ENCODE measurements around the gene TNNI2. TPM values are rescaled to one million over a fixed set of nuclear protein-coding genes. Genes with fewer than 3 reads are reported as not detected.
A peak's percentile ranks its signal among the peaks of the same experiment; 100 is the strongest.
"Not testable (repeated sequence)": the region's sequence is repeated elsewhere in the genome, so short reads cannot be mapped to it uniquely, and the experiment has no call there.

The TNNI2 gene
- 4.6 and 17.2 TPM in 2 replicates for total RNA-seq (2014; rRNA removed; shearing (Covaris generic))

DNA sequence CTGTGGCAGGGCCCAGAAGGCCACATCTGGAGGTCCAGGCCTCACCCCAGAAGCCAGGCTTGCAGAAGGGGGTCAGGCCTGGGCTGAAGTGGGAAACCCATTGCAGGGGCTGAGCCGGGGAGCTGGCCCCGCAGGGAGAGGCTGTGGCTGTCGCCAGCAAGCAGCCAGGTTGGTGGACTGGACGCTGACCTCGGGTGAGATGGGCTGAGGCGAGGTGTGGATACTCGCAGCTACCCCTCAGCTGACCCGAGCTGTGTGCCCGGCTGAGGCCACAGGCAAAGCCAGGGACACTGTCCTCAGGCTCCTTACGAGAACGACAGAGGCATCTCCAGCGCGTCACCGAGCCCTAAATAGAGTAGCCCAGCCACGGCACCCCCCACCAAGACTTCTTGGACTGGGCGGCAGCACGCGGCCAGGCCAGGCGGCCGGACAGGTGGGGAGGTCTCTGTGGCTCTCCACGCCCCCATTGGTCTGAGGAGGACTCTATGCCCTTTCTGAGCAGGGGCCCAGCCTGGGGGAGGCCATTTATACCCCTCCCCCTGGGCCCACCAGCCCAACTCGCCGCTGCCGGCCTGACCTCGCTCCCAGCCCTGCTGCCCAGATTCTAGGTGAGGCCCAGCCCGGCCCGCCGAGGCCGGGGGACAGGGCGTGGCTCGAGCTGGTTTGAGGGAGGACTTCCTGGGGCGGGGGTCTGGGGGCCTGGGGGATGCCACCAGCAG is at the start of gene TNNI2:
Gene TNNI2 (plus strand): TSS at position 556 of the 719 bp plus-strand sequence. CDS start 716 bp downstream, outside the sequence.
- DNase-seq (ENCODE audit: low spot score): no peak

DNA sequence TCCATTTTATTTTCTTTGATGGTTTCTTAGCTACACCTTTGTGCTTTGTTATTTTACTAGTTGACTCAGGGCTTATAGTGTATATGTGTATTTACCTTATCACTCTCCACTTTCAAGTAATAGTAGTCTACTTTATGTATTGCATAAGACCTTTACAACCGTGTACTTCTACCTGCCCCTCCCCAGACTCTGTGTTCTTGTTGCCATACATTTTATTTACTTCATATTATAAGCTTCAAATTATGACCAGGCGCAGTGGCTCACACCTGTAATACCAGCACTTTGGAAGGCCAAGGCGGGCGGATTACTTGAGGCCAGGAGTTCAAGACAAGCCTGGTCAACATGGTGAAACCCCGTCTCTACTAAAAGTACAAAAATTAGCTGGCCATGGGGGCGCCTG is 46.9 kb upstream of the TNNI2 start:
- no peak for DNase-seq (ENCODE audit: low spot score)

DNA sequence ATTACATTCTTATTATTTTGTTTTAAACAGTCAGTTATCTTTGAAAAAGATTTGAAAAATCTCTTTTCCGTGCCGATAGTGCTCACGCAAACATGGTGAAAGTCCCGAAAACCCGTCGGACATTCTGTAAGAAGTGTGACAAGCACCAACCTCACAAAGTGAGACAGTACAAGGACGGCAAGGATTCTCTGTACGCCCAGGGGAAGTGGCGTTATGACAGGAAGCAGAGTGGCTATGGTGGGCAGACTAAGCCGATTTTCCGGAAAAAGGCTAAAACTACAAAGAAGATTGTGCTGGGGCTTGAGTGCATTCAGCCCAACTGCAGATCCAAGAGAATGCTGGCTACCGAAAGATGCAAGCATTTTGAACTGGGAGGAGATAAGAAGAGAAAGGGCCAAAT is 46.3 kb upstream of the TNNI2 start:
- no peak for DNase-seq (ENCODE audit: low spot score)

DNA sequence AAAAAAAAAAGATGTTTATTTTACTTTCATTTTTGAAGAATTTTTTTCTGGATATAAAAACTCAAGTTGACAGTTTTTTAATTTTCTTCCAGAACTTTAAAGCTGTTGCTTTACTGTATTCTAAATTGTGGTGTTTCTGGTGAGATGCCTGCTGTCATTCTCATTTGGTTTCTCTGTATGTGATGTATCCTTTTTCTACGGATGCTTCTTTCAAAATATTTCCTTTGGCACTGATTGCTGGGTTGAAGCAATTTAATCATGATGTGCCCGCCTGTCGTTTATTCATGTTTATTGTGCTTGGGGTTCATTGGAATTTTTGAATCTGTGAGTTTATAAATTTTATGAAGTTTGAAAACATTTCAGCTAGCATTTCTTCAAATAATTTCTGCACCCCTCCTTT is 45.7 kb upstream of the TNNI2 start:
- DNase-seq (ENCODE audit: low spot score): no peak

DNA sequence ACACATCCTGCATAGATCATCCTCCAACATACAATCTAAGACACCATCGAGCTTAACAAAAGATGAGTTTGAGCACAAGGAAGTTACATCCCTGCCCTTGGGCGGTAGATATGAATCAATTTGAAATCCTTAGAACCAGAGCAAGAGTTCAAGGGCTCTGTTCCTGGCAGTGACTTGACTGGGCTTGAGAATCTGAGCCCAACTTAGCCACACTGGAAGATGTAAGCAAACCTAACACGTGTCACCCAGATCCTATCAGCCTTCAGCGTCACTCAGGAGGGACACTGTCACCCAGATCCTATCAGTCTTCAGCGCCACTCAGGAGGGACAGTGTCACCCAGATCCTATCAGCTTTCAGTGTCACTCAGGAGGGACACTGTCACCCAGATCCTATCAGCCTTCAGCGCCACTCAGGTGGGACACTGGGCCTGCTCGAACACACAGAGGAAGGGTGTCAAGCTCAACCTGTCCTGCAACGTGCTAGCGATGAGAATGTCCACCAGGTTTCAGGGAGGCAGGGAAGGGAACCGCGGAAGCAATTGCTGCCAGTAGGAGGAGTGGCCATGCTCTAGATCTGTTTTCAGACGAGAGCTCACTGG is 42.3 kb upstream of the TNNI2 start:
- peak; percentile 46 for DNase-seq (ENCODE audit: low spot score)

DNA sequence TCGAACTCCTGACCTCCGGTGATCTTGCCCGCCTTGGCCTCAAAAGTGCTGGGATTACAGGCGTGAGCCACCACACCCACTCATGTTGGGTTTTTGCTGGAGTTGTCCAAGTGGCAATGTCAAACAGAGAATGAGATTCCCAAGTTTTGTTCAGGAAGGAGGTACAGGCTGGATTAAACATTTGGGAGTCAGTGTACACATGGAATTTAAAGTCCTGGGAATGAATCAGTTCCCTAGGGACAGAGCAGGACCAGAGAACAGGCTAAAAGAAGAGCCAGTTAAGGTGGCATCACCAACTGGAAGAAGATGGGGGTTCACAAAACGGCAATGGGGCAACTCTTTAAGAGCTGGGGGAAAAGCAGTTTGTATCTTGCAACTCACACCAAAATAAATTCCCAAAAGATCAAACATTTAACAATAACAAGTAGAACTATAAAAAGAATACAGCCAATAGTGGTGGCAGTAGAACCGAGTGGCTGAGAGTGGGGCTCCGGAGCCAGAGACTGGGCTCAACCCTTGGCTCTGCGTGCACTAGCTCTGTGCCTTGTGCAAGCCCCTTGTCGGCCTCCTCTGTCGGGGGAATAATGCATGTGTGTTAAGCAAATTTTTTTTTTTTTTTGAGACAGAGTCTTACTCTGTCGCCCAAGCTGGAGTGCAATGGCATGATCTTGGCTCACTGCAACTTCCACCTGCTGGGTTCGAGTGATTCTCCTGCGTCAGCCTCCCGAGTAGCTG is 41.2 kb upstream of the TNNI2 start:
- DNase-seq (ENCODE audit: low spot score): no peak

DNA sequence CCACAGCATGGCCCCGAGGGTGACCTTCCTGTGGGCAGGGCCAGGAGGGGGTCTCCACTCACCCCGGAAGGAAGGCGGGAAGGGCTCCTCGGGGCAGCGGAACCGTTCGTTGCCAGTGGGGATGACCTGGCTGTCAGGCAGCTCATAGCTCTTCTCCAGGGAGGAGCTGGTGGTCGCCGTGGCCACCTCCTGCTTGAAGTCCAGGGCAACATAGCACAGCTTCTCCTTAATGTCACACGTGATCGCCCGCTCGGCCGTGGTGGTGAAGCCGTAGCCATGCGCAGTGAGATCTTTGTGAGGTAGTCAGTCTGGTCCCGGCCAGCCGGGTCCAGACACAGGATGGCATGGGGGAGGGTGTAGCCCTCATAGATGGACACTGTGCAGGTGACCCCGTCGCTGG is 35.5 kb upstream of the TNNI2 start:
- no peak for DNase-seq (ENCODE audit: low spot score)

DNA sequence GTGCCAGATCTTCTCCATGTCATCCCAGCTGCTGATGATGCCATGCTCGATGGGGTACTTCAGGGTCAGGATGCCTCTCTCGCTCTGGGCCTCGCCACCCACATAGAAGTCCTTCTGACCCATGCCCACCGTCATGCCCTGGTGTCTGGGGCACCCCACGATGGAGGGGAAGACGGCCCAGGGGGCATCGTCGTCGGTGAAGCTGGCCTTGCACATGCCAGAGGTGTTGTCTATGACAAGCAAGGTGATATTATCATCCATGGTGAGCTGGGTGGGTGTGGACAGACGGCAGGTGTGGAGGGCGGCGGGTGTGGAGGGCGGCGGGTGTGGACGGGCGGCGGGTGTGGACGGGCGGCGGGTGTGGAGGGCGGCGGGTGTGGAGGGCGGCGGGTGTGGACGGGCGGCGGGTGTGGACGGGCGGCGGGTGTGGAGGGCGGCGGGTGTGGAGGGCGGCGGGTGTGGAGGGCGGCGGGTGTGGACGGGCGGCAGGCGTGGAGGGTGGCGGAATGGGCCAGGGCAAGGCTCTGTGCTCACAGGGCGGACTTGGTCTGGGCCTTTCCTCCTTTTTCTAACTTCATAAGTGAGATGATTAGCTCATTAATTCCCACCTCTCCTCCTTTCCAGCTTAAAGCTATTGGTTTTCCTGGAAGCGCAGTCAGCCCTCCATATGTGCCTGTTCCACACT is 34.8 kb upstream of the TNNI2 start:
- DNase-seq (ENCODE audit: low spot score): not testable (repeated sequence)

DNA sequence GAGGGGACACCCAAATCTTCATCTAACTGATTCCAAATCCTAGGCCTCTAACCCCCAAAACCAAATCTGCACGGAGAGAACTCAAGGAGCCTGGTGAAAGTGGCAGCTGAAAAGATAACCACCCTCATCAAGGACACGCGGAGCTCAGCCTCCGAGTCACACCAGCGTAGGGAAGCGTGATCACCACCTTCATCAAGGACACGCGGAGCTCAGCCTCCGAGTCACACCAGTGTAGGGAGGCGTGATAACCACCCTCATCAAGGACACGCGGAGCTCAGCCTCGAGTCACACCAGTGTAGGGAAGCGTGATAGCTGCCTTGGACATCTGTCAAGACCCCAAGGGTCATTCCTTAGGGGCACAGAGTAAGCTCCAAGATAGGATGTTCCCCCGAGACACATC is 33.3 kb upstream of the TNNI2 start:
- no peak for DNase-seq (ENCODE audit: low spot score)

DNA sequence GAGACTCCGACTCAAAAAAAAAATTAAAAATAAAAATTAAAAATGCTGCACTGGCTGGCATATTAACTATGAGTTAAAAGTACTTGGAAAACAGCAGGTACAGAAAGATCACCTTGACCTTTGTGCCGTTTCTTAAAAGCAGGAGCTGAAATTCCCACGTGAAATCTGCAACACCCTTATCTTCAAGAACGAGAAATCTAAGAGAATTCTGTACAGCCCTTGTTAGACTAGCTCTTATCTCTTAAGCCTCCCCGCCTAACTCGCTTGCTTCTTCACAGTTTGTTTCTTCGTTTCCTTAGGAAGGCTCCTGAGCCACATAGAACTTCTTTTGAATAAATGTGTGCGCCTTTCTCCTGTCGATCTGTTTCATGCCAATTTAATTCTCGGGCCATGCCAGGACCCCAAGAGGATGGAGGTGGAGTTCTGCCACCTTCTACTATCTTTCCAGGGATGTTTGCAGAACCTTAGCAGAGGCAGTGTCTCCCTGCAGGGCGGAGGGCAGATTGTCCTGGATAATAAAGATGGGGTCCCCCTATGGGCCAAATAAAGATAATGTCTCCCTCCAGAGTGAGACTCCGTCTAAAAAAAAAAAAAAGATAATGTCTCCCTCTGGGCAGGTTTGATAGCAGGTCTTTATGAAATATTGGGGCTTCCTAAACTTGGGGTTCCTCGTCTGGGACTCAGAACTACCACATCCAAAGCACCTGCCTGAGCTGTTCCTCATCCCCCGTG is 31.4 kb upstream of the TNNI2 start:
- DNase-seq (ENCODE audit: low spot score): peak; percentile 70

DNA sequence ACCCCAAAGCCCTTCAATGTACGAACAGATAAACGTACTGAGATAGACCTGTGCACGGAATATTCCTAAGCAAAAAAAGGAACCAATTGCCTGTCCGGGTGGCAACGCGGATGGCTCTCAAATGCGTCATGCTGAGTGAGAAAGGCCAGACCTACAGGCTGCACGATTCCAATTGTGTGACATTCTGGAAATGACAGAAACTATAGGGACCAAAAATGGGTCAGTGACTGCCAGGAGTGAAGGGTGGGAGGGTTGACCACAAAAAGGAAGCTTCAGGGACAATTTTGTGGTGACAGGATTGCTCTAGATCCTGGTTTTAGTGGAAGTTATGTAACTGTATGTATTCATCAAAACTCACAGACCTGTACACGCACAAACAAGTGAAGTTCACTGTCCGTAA is 28.0 kb upstream of the TNNI2 start:
- DNase-seq (ENCODE audit: low spot score): no peak

DNA sequence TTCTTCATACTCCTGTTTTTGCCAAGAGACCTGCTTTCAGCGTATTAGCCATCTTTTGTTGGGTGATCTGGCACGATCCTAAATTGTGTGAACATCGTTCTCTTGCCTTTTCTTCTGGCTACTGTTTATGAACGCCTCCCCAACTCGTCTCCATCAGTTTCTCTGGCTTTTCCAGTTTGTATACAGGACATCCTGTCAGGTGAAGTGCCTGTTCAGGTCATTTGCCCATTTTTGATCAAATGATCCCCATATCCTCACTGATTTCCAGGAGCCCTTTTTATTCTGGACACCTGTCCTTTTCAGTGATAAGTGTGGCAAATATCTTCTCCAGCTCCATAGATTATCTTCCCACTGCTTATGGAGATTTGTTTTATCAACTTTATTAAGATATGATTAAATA is 26.5 kb upstream of the TNNI2 start:
- DNase-seq (ENCODE audit: low spot score): no peak

DNA sequence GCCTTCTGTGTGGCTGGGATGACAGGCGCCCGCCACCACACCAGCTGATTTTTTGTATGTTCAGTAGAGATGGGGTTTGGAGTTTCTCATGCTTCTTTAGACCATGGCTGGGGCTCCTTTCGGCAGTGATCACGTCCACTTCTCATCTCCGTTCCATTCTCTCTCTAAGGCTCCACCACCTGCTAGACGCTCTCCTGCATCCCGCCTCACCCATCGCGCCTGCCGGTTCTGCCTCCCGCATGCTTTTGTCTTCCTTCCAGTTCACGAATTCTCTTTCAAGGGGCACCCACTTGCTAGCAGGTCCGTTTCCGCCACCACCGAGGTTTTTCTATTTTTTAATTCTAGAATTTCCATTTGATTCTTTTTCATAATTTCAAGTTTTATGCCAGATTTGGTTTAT is 26.0 kb upstream of the TNNI2 start:
- DNase-seq (ENCODE audit: low spot score): no peak

DNA sequence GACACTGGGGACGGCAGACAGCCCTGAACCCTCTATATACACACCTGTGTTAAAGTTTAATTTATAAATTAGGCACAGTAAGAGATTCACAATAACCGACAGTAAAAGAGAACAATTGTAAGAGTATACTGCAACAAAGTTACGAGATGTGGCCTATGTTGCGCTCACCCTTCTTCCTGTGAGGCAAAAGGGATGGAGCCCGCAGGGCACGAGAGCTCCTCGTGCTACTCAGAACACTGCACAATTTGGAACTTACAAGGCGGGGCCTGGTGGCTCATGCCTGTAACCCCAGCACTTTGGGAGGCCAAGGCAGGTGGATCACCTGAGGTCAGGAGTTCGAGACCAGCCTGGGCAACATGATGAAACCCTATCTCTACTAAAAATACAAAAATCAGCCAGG is 25.4 kb upstream of the TNNI2 start:
- DNase-seq (ENCODE audit: low spot score): not testable (repeated sequence)

DNA sequence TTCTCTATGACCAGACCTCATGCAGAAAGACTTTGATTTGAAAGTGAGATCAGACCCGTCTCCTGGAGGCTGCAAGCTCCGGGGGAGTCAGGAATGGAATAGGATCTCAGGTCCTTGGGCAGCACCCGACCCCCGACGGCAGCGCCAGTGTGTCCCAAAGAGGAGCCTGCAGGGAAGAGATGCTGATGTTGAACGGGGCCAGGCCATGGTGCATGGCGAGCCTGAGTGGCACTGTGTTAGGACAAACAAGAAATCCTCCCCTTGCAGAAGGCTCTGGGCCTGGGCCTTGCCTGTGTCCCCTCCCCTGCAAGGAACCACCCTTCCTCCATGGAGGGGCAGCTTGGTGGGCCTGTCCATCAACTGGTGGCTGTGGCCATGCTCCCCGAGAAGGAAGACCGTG is 24.1 kb upstream of the TNNI2 start:
- DNase-seq (ENCODE audit: low spot score): no peak

DNA sequence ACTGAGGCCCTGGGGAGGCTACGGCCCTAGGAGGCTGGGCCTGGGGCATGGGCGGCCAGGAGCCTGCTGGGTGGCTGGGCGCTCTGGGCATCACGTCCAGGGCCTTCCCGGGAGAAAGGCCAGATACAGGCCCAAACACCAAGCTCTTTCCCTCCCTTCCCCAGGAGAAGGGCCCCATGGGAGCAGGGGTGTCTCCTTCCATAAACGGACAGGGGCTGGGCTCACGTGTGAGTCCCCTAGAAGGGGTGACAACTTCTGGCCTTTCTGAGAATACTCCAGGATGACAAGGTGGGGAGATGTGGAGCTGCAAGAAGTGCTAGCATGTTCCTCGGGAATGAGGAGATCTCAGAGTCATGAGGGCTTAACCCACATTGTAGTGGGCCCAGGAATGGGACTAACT is 23.5 kb upstream of the TNNI2 start:
- no peak for DNase-seq (ENCODE audit: low spot score)

DNA sequence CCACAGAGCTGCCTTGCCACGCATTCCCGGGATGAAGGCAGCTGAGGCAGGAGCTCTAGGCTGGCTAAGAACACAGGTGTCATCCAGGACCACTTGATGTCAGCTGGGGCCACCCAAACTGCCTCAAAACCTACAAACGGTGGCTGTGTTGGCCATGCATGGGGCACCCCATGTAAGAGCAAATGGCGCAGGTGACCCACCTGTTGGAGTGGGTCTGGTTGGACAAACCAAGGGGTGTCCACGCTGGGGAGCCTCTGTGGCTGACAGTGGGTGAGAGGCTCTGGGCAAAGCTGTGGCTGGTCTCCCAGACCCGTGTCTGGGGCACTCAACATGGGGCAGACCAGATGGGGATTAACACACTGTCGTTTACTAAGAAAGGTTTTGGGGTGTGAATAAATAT is 23.0 kb upstream of the TNNI2 start:
- no peak for DNase-seq (ENCODE audit: low spot score)

DNA sequence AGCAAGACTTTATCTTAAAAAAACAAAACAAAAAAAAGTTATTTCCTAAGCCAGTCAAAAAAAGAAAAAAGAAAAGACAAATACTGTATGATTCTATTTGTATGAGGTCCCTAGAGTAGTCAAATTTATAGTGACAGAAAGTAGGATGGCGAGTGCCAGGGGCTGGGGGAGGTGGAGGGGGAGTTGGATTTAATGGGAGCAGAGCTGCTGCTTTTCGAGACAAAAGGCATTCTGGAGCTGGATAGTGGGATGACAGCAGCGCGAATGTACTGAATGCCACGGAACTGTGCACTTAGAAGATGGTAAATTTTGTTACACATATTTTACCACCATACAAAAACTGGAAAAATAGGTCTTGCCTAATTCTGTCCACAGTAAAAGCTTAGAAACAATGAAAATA is 21.8 kb upstream of the TNNI2 start:
- no peak for DNase-seq (ENCODE audit: low spot score)

DNA sequence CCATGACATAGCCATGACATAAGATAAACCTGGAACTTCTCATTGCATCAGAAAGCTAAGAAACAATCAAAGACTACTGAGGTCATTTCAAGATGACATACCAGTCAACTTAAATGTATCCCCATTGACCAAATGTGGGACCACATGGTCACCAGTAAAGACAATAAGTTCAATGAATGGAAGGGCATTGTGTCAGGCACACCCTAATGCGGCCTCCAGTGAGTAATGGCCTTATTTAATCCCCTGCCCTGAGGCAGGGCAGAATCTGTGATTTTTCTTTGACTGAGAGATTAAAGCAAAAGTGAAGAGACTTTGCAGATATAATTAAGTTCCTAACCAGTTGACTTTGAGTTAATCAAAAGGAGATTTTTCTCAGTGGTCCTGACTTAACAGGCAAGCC is 21.3 kb upstream of the TNNI2 start:
- DNase-seq (ENCODE audit: low spot score): no peak

DNA sequence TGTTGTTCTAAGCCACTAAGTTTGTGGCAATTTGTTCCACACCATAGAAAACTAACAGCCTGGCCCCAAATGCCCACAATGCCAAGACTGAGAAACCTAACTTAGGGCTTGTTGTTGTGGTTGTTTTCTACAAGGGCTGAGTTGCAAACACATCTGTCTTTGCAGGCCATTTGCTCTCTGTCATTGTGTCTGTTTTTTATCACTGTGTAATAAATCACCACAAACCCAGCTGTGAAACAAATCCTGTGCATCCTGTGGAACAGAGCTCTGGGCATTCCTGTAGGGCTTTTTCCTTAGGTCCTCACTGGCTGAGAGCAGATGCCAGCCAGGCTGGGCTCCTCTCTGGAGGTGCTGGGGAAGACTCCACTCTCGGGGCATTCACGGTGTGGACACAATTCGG is 19.7 kb upstream of the TNNI2 start:
- DNase-seq (ENCODE audit: low spot score): no peak

DNA sequence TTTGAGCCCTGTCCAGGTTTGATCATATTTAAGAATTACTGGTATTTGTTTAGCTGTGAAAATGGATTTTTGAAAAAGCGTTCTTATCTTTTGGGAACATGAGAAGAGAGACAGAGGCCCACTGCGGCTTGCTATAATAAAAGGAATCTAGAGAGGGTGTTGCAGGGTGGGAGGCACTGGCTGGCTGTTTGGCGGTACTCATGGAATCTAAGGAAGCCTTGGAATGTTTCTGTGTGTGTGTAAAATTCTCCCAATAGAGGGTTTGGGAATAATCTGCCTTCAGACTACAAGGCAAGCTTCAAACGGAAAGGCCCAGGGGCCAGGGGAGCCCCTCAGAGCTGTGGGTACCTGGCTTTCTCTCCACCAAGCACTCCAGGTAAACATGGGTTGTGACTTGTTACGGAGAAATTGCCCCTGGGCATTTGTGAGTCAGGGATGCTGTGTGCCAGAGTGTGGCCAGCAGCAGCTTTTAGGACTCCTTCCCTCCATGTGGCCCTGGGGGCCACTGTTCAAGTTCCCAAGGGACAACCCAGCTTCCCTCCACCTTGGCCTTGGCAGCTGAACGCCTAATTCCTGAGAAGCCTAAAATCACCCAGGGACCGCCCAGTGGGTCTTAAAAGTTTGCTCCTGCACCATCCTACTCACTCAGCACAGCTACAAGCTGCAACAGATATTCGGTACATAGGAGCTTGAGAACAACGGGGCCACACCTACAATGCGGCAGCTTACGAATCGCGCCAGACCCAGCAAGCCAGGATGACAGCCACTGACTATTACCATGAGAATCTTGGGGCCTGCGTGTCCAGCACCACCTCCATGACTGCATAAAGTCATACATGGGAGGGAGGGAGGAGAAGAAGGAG is 18.1 kb upstream of the TNNI2 start:
- DNase-seq (ENCODE audit: low spot score): no peak
